Measurements from ENCODE around the gene POLR2E.

The POLR2E gene

DNA sequence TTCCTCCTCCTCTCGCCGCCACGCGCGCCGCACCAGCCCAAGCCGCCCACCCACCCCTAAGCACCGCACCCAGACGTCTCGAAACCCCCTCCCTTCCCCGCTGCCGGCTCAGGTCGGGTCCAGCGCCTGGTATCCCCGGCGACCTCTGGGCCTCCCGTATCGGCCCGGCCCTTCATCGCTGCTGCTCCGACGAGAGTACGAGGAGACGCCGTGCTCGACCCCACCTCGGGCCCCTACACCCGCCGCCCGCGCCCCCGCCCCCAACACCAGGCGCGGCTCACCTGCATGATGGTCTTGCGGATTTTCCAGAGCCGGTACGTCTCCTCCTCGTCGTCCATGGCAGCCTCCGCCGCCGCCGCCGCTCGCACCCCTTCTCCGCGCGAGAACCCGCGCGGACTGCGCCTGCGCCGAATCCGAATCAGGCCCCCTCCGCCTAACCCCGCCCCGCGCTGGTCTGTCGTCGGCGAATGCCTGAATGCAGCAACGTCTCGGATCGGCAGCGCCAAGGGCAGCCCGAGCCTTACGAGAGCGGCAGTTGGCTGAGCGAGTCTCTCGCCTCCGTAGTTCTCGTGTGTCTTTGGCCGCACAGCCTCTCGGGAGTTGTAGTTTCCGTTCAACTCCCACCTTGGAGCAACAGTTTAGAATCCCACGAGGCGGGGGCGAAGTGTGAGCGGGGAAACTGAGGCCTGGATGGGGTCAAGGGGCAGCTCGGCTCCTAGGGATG lies at the start of gene POLR2E:
TSS of gene POLR2E (minus strand) at position 398 of the 724 bp plus-strand sequence. CDS start at position 338, 60 bp downstream.
- in situ Hi-C loops (cut with HindIII; ENCODE audit: low sequenced_read_pairs): no loop called here

DNA sequence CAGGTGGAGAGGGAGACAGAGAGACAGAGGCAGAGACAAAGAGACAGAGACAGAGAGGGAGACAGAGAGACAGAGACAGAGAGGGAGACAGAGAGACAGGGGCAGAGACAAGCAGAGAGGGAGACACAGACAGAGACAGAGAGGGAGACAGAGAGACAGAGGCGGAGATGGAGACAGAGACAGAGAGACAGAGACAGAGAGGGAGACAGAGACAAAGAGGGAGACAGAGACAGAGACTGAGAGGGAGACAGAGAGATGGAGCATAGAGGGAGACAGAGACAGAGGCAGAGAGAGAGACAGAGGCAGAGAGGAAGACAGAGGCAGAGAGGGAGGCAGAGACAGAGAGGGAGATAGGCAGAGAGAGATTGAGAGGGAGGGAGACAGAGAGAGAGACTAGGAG lies 49.6 kb upstream of the POLR2E start:
- in situ Hi-C loops (cut with HindIII; ENCODE audit: low sequenced_read_pairs): no loop called here

DNA sequence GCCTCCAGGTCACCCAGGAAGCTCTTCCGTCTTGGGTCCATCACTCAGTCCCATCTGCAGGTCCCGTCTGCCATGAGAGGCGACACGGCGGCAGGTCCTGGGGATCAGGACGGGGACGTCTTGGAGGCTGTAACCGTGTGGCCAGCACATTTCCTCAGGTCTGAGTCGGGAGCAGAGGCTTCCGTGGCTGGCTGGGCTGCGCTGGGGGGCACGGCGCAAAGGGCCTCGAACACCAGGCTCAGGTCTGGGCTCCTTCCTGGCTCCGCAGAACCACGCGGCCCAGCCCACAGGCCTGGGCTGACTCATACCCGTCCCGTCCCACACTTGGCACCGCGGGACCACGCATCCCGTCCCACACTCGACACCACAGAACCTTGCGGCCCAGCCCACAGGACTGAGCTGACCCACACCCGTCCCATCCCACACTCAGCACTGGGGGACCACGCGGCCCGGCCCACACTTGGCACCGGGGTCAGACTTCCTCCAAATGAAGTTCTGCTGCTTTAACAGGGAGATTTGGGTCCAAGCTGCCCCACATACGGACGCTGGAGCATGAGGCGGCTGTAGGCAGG lies 48.7 kb upstream of the POLR2E start:
- in situ Hi-C loops (cut with HindIII; ENCODE audit: low sequenced_read_pairs): no loop called here

DNA sequence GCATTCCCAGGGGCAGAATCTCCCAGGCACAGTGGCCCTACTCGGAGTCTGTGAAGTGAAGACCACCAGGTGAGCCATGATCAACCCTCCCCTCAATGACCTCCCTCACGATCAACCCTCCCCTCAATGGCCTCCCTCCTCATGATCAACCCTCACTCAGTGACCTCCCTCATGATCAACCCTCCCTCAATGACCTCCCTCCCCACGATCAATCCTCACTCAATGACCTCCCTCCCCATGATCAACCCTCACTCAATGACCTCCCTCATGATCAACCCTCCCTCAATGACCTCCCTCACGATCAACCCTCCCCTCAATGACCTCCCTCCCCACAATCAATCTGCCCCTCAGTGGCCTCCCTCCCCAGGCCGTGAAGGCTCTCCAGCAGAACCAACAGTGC lies 46.8 kb upstream of the POLR2E start:
- in situ Hi-C loops (cut with HindIII; ENCODE audit: low sequenced_read_pairs): no loop called here

DNA sequence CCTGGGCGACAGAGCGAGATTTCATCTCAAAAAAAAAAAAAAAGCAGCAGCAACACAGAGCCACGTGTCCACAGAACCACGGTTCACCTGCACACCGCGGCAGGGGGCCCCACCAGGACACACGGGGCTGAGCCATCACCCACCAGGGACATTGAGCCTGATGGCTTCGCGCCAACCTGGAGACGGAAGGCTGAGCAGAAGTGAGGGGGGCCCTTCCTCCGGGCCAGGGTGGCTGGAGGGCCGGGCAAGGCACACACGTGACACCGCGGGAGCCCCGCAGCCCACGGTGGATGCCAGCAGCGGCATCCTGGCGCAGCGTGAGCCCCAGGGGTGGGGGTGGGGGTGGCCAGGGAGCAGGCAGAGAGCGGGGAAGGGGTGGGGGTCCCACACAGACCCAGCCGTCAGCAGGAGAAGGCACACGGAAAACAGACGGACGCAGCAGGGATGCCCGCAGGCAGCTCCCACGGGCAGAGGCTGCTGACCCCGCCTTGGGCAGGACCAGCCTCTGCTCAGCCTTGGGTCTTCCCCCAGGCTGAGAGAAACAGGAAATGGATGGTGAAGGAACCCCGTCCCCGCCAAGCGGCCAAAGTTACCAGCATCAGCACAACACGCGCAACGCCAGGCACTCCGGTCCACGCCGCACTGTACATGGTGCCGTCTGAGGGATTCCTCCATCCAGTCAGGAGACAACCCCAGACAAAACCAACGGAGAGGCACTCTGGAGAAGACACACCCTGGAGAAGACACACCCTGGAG lies 45.3 kb upstream of the POLR2E start:
- in situ Hi-C loops (cut with HindIII; ENCODE audit: low sequenced_read_pairs): no loop called here

DNA sequence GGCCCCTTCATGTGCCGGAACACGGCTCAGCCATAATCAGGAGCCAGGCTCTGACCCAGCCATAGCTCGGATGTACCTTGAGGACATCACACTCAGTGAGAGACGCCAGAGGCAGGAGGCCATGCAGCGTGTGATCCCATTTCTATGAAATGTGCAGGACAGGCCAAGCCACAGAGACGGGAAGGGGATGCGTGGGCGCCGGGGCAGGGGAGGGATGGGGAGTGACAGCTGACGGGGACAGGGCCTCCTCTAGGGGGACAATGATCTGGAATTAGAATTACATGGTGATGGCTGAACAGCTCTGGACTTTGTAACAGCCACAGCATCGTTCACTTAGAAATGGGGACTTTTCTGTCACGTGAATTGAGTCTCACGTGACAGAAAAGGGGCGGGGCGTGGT lies 44.0 kb upstream of the POLR2E start:
- in situ Hi-C loops (cut with HindIII; ENCODE audit: low sequenced_read_pairs): no loop called here

DNA sequence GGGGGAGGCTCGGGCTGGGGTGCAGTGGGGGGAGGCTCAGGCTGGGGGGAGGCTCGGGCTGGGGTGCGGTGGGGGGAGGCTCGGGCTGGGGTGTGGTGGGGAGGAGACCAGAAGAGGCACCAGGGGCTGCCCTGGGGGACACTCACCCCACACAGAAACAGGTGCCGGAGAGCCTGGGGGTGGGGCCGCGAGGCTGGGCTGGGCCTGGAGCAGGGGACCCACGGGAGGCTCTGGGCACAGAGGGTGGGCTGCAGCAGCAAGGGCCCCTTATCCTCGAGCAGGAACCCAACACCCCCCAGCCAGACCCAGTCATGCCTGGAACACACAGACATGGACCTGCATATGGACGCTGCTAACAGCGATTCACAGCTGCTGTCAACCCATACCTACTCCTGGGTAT lies 42.9 kb upstream of the POLR2E start:
- in situ Hi-C loops (cut with HindIII; ENCODE audit: low sequenced_read_pairs): no loop called here

DNA sequence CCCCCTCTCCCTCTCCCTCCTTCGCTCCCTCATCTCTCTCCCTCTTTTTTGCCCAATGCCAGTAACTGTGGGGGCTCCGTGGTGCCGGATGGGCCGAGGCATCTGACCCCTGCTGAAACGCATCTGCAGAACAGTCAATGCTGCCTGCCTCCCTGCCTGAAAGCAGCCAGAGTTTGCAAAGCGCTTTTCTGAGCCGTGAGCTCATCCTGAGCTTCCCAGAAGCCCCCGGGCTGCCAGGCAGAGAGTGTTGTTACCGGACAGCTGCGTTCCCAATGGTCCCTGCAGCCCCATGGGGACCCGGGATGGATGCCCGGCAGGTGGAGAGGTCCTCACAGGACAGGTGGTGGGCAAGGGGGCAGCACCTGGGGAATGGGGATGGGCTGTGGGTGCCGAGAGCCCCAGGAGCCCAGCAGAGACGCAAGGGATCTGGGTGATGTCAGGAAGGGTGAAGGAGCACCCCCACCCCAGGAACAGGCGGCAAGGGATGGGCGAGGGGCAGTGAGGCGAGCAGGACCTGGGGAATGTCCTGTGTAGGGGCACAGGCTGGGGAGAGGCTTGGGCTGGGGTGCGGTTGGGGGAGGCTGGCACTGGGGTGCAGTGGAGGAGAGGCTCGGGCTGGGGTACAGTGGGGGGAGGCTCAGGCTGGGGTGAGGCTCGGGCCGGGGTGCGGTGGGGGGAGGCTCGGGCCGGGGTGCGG lies 41.6 kb upstream of the POLR2E start:
- in situ Hi-C loops (cut with HindIII; ENCODE audit: low sequenced_read_pairs): no loop called here

DNA sequence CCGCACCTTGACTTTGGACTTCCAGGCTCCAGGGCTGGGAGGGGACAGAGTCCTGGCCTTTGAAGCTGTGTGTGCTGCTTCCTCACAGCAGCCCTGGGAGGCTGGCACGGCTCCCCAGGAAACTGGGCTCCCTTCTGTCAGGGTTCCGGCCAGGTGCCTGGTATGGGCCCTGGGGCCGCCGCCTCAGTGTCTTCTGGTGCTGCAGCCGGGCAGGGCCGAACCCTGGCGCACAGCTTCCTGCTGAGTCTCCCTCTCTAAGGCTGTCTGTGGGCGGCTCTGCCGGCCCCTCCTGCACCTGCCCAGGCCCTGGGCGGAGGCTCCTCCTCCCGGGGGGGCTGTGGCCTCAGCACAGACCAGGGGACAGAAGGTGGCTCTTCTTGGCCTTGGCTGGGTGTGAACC lies 41.0 kb upstream of the POLR2E start:
- in situ Hi-C loops (cut with HindIII; ENCODE audit: low sequenced_read_pairs): no loop called here

DNA sequence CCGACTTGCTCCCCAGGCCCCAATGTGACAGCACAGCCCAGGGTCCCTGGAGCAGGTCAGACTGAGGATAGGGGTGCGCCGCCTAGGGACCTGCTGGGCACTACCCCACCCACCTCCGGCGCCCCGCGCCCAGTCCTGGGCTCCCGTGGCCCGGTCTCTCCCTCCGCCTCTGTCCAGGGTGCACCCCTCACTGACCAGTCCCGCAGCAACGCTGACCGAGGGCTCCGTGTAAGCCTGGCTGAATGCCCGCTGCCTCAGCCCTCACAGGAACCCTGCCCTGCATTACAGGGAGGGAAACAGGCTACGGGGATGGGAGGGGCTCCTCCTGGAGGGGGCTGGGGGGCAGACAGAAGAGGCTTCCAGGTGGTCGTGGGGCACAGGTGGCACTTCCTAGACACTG lies 40.3 kb upstream of the POLR2E start:
- in situ Hi-C loops (cut with HindIII; ENCODE audit: low sequenced_read_pairs): no loop called here

DNA sequence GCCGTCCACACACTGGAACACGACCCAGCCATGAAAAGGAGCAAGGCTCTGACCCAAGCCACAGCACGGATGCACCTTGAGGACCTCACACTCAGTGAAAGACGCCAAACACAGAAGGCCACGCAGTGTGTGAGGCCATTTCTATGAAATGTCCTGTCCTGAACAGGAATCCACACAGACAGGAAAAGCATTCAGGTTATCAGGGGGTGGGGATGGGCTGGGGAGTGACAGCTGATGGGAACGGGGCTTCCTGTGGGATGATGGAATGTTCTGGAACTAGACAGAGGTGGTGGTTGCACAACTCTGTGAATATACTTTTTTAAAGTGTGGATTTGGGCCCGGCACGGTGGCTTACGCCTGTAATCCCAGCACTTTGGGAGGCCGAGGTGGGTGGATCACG lies 39.3 kb upstream of the POLR2E start:
- in situ Hi-C loops (cut with HindIII; ENCODE audit: low sequenced_read_pairs): no loop called here

DNA sequence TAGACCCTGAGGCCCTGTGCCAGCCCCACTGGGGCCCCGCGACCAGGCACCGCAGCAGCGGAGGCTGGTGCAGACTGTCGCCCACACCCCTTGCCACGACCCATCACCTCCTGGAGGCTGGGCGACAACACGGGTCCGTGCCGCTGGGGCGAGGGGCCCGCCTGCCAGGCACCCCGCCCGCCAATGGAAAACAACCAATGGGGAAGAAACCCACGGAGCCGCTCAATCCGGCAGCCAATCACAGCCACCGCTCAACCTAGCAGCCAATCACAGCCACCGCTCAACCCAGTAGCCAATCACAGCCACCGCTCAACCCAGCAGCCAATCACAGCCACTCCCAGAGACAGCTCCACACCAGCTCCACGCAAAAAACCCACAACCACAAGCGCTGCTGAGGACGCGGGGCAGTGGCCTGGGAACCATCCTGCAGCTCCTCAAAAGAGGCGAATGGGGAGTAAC lies 38.3 kb upstream of the POLR2E start:
- in situ Hi-C loops (cut with HindIII; ENCODE audit: low sequenced_read_pairs): no loop called here

DNA sequence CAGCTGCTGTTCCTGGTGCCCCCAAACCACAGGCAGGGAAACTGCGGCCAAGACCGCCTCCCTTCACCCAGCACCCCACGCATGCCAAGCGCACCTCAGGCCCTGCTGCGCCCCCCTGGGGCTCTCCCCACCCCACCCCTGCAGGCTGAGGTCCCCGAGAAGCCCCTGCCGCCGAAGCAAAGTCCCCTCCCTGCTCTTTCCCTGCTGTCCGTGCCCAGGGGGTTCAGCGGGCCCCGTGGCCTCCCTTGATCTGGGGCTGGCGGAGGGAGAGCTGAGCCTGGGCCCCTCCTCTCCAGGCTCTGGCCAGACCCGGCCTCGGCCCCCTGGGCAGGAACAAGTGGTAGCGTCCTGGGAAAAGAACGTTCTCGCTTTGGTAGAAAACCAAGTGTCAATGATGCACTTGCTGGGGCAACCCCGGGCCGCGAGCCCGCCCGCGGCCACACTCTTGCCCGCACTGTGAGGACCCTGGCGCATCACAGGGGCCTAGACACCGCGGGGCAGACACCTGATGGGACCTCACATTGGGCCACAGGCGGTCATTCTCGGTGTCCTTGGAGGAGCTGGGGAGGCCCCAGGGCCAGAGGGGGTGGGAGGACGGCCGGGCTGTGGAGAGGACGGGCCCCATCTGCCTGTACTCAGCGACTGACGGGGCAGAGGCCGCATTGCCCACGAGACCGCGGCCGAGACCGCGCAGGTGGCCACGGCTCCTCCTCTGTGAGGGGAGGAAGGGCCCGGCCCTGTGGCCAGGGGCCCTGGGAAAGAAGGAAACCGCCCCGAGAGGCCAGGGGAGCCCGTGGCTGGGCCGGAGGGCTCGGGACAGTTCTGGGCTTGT lies 37.6 kb upstream of the POLR2E start:
- in situ Hi-C loops (cut with HindIII; ENCODE audit: low sequenced_read_pairs): no loop called here

DNA sequence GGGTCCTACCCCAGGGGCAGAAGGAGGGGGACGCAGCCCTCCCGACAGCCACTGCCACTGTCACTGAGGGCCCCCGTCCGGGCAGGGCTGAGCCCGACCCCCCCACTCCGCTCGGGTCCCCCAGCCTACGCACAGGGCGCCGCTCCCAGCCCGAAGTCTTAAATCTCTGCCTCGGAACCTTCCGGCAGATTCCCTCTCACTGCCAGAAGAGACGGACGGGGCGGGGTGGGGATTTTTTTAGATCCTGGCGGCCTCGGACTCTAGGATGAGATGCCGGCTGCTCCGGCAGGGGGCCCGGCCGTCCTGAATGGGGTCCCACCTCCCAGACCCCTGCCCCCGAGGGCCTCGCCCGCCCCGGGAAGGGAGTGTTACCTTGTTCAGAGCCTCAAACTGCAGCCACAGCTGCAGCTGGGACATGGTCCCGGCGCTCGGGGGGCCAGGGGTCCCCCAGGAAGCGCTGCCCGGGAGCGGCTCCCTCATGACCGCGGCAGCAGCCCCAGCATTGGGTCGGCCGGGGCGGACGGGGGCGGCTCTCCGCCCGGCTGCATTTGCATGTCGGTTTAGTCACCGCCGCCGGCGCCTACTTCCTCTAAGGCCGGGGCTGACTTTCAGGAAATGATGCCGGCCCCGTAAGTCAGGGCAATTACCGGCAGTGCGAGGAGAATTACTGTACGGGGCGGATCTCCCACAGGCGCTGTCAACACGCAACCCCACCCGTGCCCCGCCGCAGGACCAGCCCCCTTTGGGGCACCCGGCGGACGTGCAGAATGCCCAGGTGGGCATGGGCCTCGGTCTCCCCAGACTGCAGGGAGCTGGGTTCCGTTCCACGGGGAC lies 36.8 kb upstream of the POLR2E start:
- in situ Hi-C loops (cut with HindIII; ENCODE audit: low sequenced_read_pairs): no loop called here

DNA sequence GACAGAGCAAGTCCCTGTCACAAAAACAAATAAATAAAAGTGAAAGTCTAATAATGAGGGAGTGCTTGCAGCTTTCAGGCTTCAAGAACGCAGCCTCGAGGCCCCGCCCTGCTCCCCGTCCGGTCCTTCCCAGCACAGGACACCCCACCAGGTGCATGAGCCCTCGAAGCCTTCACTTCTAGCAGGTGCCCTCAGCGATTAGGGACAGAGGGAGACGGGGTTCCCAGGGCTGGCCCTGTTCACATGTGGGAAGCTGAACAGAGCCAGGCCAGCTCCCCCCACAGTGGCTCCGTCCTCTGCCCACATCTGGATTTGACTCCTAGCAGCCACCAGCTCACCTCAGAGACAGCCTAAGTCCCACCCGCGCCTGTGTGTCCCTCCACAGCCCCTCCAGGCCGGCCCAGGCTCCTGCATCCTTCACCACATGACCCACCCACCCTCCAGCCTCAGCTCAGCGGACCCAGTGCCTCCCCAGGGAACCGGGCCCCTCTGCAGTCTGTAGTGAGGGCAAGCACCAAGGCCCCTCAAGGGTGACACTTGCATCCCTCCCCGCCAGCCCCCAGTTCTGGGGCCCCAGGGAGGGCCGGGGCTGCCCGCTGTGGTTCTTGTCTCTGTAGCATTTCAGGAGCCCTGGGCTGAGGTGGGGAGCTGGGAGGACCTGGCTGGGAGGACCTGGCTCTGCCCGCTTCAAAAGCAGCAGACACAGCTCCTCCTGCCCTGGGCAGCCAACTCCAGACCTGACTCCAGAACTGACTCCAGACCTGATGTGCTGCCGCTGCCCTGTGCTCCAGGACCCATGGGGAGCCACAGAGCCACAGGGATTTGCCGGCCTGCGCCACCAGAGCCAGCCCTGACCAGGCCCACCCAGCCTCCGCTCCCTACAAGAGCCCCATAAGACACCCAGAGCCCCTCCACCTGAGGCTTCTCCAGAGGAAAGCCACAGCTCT lies 35.9 kb upstream of the POLR2E start:
- in situ Hi-C loops (cut with HindIII; ENCODE audit: low sequenced_read_pairs): no loop called here

DNA sequence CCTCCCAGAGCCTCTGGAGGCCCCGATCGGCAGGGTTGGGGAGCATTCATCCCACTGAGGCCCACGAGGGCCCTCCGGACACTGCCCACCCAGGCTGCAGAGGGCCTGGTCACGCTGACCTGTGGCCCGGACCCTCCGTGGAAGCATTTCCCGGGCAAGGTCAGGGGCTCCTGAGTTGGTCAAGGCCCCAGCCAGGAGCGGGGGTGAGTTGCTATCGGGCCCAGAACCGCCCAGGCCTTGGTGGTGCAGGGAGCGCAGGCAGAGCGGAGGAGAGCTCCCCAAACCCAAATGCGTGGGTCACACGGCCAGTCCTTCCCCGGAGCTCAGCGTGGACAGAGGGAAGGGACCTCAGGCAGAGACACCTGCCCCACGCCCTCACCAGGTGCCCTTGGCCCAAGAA lies 34.4 kb upstream of the POLR2E start:
- in situ Hi-C loops (cut with HindIII; ENCODE audit: low sequenced_read_pairs): loop anchor here (10.0 kb wide), 1 partner anchor 135 kb away; the partner anchor contains the start of gene CIRBP

DNA sequence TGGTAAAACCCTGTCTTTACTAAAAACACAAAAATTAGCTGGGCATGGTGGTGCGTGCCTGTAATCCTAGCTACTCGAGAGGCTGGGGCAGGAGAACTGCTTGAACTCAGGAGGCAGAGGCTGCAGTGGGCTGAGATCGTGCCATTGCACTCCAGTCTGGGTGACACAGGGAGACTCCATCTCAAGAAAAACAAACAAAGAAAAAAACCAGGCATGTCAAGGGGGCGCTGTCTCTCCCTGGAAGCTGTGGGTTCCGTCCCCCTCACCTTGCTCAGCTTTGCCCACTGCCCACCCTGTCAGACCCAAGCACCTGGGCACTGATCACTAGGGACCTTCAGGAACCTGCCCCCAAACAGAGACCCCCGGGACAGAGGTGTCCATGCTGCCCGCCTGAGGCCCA lies 33.9 kb upstream of the POLR2E start:
- in situ Hi-C loops (cut with HindIII; ENCODE audit: low sequenced_read_pairs): loop anchor here (10.0 kb wide), 1 partner anchor 136 kb away; the partner anchor contains the start of gene CIRBP

DNA sequence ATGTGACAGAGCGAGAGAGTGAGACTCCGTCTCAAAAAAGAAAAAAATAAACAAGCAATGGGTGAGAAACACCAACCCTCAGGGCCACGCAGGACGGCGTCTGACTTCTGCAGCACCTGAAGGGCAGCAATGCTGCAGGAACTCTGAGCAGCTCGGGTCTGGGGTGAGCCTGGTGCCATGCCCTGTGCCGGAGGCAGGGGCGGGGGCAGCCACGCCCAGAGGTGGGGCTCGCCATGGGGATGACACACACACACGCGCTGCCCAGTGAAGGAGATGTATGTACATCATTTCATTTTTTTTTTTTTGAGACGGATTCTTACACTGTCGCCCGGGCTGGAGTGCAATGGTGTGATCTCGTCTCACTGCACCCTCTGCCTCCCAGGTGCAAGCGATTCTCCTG lies 32.9 kb upstream of the POLR2E start:
- in situ Hi-C loops (cut with HindIII; ENCODE audit: low sequenced_read_pairs): loop anchor here (10.0 kb wide), 1 partner anchor 137 kb away; the partner anchor contains the start of gene CIRBP
